Dedifferentiated amniotic fluid mesenchymal stem cell (primary cell): ENCODE data around the gene CHCHD6.

Source experiments
- DNase-seq: peaks from one replicate; pipeline ENCODE4 v3.0.0-alpha.2; 2016; ENCODE audit errors: extremely low spot score

CHCHD6 gene

GRCh38 chr3:126859415-126860246 lies 155.6 kb downstream of the CHCHD6 start:
- DNase-seq: no peak

DNA sequence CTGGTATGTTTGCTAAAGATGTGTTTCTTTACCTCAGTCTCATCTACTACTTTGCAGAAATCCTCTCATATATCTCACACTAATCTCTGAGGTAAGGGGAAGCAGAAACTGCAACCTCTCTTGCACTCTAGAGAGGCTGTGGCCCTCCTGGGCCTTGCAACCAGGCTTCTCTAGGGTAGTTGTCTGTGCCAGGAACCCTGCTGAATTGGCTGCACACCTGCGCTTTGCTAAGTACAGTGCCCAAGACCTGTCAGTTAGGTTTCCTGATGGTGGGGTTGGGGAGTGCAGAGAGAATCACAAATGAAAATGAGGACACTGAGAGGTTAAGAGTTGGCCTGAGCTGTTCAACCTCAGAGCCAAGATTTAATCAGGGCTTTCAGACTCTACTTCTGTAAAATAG lies 161.7 kb downstream of the CHCHD6 start:
- no peak for DNase-seq

DNA sequence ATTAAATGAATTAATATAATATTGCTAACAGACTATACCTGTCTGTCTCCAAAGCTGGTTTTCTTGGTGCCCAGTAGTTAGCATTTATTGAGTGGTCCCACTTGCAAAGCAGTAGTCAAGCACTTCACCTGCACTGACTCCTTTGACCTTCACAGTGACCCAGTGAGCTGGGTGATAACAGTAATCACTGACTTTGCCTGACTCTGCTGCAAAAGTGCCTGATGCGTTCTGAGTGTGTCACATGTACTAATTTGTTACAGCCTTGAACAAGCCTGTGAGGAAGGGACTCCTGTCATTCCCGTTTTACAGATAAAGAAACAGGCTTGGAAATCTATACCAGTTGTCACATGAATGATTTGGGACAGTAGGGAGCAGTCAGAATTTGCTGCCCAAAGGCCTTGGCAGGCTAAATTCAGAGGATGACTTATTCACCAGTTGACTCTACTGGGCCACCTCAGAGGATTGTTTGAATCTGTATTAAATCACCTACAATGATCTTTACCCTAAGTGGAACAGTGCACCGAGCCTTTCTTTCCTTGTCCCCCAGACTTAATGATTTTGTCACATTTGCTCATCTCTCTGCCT lies 162.2 kb downstream of the CHCHD6 start:
- DNase-seq: no peak

DNA sequence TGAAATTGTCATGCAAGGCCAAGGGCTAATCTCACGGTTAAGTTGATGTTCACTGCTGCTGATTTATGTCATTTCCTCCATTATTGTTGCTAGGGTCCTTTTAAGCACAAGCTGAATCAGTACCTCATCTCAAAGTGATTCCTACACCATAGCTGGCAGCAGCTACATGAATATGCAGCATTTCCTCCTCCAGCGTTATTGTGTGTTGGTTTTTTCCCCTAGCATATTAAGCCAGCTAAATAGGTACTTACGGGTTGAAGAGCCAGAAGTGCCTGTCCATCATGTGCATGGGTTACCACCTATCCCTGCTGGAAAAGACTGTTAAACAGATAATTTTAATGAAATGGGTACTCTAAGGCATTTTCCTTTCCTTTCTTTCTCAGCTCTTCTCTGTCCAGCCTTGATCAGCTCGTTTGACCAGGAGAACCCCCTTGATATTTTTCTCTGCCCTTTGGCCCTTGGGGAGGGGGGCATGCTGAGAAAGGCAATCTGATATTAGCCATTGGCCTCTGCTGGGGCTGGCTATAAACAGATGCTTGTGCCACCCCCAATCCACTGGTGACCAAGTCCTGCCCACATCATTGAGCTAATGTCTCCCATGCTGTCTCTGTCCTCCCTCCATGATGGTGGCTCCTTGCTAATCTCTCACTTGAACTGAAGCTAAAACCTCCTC lies 163.3 kb downstream of the CHCHD6 start:
- DNase-seq: no peak

DNA sequence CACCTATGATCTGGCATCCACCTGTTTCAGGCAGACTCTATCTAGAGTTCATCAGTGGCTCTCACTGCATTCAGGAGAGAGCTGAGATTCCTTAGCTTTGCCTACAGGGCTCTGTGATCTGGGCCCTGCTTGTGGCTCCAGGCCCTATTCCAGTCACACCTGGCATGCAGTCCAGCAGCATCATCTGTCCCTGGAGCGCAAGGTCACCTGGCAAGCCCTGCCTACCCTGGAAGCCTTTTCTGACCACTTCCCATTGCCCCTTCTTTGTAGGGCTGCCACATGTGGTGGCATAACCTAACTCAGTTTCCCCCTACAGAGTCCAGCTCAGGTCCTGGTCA lies 163.8 kb downstream of the CHCHD6 start:
- no peak for DNase-seq

DNA sequence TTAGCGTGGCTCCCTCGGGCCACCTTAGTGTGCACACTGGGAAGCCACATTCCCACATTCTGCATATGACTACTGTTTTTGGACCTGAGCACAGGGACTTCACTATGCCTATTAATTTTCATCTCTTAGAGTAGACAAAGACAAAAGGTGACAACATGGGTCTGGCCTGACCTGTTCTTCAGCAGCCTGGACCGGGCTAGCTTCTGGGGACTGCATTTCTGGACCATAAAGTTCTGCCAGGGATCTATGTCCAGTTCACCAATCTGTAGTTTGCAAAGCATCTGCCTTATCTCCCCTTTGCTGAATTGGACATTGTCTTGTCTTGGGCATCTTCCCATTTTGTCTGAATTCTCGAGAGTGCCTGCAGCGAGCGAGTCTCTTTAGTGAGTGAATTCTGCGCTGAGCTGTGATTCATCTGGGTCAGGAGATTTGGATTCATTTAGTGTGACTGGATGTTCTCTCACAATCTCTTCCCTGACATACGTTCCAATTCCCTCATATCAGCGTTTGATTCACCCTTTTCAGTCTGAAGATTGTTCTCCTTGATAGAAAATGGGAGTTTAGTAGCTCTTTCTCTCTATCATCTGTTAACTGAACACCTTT lies 166.7 kb downstream of the CHCHD6 start:
- DNase-seq: no peak

DNA sequence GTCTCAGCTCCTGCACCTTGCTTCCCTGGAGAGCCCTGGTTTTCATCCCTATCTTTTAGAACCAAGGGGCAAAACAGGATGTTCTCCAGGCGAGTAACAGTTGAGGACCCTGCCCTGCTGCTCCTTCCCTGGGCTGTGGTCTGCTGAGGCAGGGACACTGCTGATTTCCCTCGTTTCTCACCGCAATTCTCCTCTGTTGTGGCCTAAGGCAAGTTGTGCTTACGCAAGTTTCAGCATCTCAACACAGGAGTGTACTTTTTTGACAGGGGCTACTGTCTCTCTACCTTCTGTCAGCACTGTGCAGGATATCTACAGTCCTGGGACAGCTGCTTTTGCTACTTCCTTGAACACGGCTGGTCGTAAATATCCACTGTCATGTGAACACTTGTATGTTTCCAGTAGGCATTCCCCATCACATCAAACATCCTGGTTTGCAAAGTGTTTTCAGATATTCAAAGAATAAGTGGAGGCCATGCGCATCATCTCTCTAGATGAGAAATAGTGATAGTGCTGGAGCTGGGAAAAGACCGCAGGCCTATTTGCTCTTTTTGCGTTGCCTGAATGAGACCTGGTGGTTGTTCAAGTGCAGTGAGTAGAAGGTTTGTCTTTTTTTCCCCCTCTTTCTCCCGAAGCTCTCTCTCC lies 168.8 kb downstream of the CHCHD6 start:
- no peak for DNase-seq

DNA sequence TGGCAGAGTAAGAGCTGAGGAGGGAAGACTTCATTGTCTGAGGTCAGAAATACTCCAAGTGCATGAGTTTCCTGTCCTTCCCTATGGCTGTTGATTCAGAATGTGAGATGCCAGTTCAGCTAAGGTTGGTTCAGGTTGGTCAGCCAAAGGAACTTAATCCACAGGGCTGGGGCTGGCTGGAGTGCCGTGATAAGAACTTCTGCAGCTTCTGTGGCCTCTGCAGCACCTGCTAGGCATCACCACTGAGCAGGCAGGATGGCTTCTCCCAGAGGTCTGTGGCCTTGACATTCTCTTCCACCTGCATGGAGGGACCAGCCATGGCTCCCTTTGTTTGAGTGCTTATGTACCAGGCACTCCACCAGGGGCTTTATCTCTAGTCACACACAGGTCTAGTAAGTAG lies 169.4 kb downstream of the CHCHD6 start:
- no peak for DNase-seq

GRCh38 chr3:126878664-126879063 lies 174.6 kb downstream of the CHCHD6 start:
- DNase-seq: no peak

GRCh38 chr3:126880901-126881300 lies 176.9 kb downstream of the CHCHD6 start:
- no peak for DNase-seq

GRCh38 chr3:126881861-126882260 lies 177.8 kb downstream of the CHCHD6 start:
- DNase-seq: no peak

- no peak for DNase-seq
Measured at GRCh38 chr3:126883241-126883640, 179.2 kb downstream of the CHCHD6 start.

DNA sequence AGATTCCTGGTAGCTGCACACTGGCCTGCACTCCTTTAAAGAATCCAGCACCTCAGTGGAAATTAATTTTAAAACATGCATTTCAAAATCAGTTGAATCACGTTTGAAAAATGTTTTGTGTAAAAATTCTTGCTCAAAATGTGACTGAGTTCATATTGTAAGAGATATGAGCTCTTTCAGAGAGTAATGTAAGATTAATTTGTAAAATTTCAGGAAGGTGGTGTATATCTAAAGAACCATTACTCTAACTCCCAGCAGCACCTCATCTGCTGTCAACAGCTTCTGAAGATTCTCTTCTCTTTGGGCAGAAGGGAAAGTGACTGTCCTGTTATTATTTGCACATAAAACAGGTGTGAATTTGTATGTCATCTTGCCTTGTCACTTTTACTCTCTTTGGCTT lies 181.4 kb downstream of the CHCHD6 start:
- DNase-seq: no peak

DNA sequence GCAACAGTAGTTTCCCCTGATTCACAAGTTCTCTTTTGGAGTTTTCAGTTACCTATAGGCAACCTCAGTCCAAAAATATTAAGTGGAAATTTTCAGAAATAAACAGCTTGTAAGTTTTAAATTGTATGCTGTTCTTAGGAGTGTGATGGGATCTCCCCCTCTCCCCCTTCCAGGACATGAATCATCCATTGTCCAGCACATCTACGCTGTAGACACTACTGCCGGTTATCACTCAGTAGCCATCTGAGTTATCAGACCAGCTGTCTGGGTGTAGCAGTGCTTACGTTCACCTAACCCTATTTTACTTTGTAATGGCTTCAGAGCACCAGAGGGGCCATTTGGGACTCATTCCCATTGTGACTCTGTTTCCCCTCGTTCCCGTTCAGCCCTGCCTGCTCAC lies 182.2 kb downstream of the CHCHD6 start:
- no peak for DNase-seq

- no peak for DNase-seq
Measured at GRCh38 chr3:126887686-126888085, 183.6 kb downstream of the CHCHD6 start.

- DNase-seq: no peak
Measured at GRCh38 chr3:126888186-126888760, 184.2 kb downstream of the CHCHD6 start.

GRCh38 chr3:126889276-126890201 lies 185.5 kb downstream of the CHCHD6 start:
- no peak for DNase-seq

GRCh38 chr3:126891141-126891540 lies 187.1 kb downstream of the CHCHD6 start:
- no peak for DNase-seq

- DNase-seq: no peak
Measured at GRCh38 chr3:126891791-126892190, 187.8 kb downstream of the CHCHD6 start.

DNA sequence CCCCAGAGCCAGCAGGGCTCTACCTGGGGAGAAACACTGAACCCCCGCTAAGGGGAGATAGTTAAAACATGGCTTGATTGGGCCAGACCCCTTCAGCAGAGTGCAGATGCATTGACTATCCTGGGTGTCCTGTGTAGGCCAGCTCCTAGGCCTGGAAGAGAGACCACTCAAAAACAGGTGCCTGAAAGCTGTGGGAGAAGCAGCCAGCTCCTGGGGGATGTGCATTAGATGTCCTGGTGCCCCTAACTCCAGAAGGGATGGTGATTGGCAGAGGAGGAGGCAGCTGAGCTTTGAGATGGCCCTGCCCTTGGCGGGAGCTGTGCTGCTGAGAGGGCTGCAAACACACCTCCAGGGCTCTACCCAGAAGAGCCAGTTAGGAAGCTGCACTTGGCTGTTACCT lies 189.6 kb downstream of the CHCHD6 start:
- no peak for DNase-seq

- DNase-seq: no peak
Measured at GRCh38 chr3:126894475-126894874, 190.4 kb downstream of the CHCHD6 start.
